Mucosa of descending colon (tissue), 3 donors: Measurements from ENCODE around the gene CIART. TPM values are rescaled to one million over a fixed set of nuclear protein-coding genes. Genes with fewer than 3 reads are reported as not detected.

ENCODE experiments used
- ATAC-seq: fragments of 200-7000 bp; cut with Tn5 transposase; one replicate; pipeline ENCODE4 v1.9.1; 2020; ENCODE audit warnings: mild to moderate bottlenecking, moderate library complexity
- DNase-seq, 3 donors: peaks; one replicate each; pipeline ENCODE4 v3.0.0-alpha.2; 2020
- H3K36me3 ChIP-seq: fragments of 200-600 bp; one replicate; pipeline ENCODE4 v1.8.0; 2021; ENCODE audit warnings: low read depth, mild to moderate bottlenecking
- H3K4me1 ChIP-seq: fragments of 200-600 bp; one replicate; pipeline ENCODE4 v1.8.0; 2021; ENCODE audit warnings: low read depth, mild to moderate bottlenecking
- H3K4me3 ChIP-seq: fragments of 200-600 bp; one replicate; pipeline ENCODE4 v1.8.0; 2021; ENCODE audit warnings: mild to moderate bottlenecking
- H3K9me3 ChIP-seq: fragments of 200-600 bp; one replicate; pipeline ENCODE4 v1.8.0; 2021; ENCODE audit warnings: mild to moderate bottlenecking
- CTCF ChIP-seq: fragments of 200-600 bp; IDR thresholded peaks from one replicate; pipeline ENCODE4 v1.8.0; 2022; ENCODE audit warnings: antibody characterized with exemption, mild to moderate bottlenecking
- intact Hi-C, 2 donors: fragments of 100-400 bp; cut with DNase I in 1 of 2; cut with micrococcal nuclease in 1 of 2; formaldehyde crosslinking; loops; one replicate each; pipeline versions ENCODE4 v1.11.0 to v1.11.1; 2022; cut with DNase I, micrococcal nuclease
- total RNA-seq, 3 donors: library from RNA; stranded (reverse); fragmentation: NEBNext Ultra II Directional in 2 of 3; extraction: Animal tissue kit (Norgen Biotek cat#: 25700) in 2 of 3; gene quantifications; one replicate each; pipeline versions ENCODE4 v1.2.1 to v1.2.4, GENCODE V29; 2021 to 2023
- donor health status: DM: no; HTN: no; CAD: no; lungs with moderate emphysema.
- donor health status: DM: no; HTN: no; CAD: no.
- donor health status: DM: no; HTN: yes; CAD: no.

CIART gene
- total RNA-seq, 3 donors from 2014 or later, result 0.49 to 12.6 (median 1.6) TPM

GRCh38 chr1:150259758-150260669 is 22.3 kb upstream of the CIART start:
- peak; percentile 70 for ATAC-seq
- Histone ChIP-seq H3K4me3 (no peak overlapping the region), H3K4me1 (peaks cover 19% of the 10 kb centered on the region), H3K9me3 (no peaks in the 10 kb centered on the region), H3K36me3 (no peaks in the 10 kb centered on the region)
- intact Hi-C loops, result no loop called here
- peak; percentile 57 to 72 (median 64) for DNase-seq
- TF ChIP-seq CTCF, result no peak

- no peaks in the 10 kb centered on the region for H3K9me3 ChIP-seq
- no peak overlapping the region for H3K4me3 ChIP-seq
- intact Hi-C loops, result no loop called here
- peaks cover 11% of the 10 kb centered on the region for H3K4me1 ChIP-seq
- ATAC-seq (no peak), DNase-seq (no peak)
- H3K36me3 ChIP-seq, result no peaks in the 10 kb centered on the region
- TF ChIP-seq CTCF, result no peak
Observed at GRCh38 chr1:150261367-150261766, 21.0 kb upstream of the CIART start.

GRCh38 chr1:150262388-150263320 is 19.7 kb upstream of the CIART start:
- ATAC-seq (peak; percentile 27), DNase-seq (no peak)
- no peak overlapping the region for H3K4me3 ChIP-seq
- no peaks in the 10 kb centered on the region for H3K9me3 ChIP-seq
- H3K36me3 ChIP-seq, result no peaks in the 10 kb centered on the region
- no peak for TF ChIP-seq CTCF
- intact Hi-C loops, result no loop called here
- H3K4me1 ChIP-seq, result peaks cover 12% of the 10 kb centered on the region

- Histone ChIP-seq H3K36me3 (no peaks in the 10 kb centered on the region), H3K9me3 (no peaks in the 10 kb centered on the region), H3K4me3 (no peak overlapping the region), H3K4me1 (peaks cover 15% of the 10 kb centered on the region)
- intact Hi-C loops, result no loop called here
- DNase-seq, result no peak
- TF ChIP-seq CTCF, result no peak
- no peak for ATAC-seq
Observed at GRCh38 chr1:150263549-150263948, 18.8 kb upstream of the CIART start.

GRCh38 chr1:150267896-150268295 is 14.5 kb upstream of the CIART start:
- H3K4me1 ChIP-seq, result peaks cover 7% of the 10 kb centered on the region
- H3K4me3 ChIP-seq, result peak overlapping the region; percentile 83
- no peak for ATAC-seq
- intact Hi-C loops, result no loop called here
- no peaks in the 10 kb centered on the region for H3K36me3 ChIP-seq
- H3K9me3 ChIP-seq, result no peaks in the 10 kb centered on the region
- TF ChIP-seq CTCF, result no peak
- DNase-seq, result no peak
